Body of pancreas (tissue), 4 donors: ENCODE data around the gene CDK11B. TPM values are rescaled to one million over a fixed set of nuclear protein-coding genes. Genes with fewer than 3 reads are reported as not detected.

Experiments used
- ATAC-seq: fragments of 150-250 bp; one replicate; pipeline ENCODE4 v1.9.1; 2016
- DNase-seq, 4 donors: peaks; one replicate each; pipeline ENCODE4 v3.0.0-alpha.2; 2019
- H3K27ac ChIP-seq, 4 donors: fragments of 200-600 bp; sonication (generic); 1 replicate in 3 of 4; 2 replicates in 1 of 4; pipeline versions ENCODE4 v1.5.1 to v1.6.1; 2016 to 2019; ENCODE audit warnings: mild to moderate bottlenecking in 1 of 4, mixed read lengths in 1 of 4, moderate library complexity in 1 of 4
- H3K27me3 ChIP-seq, 2 donors: fragments of 200-600 bp; sonication (generic); one replicate each; pipeline ENCODE4 v1.6.0; 2016; ENCODE audit warnings: mild to moderate bottlenecking in 1 of 2
- H3K36me3 ChIP-seq, 2 donors: fragments of 200-600 bp; sonication (generic); replicated peaks in 1 of 2; 2 replicates each; pipeline ENCODE4 v1.5.1; 2016; ENCODE audit warnings: low read depth in 2 of 2; ENCODE audit not compliant: insufficient read depth in 1 of 2
- H3K4me1 ChIP-seq: fragments of 200-600 bp; sonication (generic); one replicate; pipeline ENCODE4 v1.6.0; 2016
- H3K4me3 ChIP-seq, 2 donors: fragments of 200-600 bp; sonication (generic); 1 replicate in 1 of 2; 2 replicates in 1 of 2; pipeline ENCODE4 v1.5.1; 2016 to 2019
- H3K9me3 ChIP-seq, 3 donors: fragments of 200-600 bp; sonication (generic); 1 replicate in 2 of 3; 2 replicates in 1 of 3; pipeline ENCODE4 v1.5.1; 2016
- CTCF ChIP-seq, 7 experiments: fragments of 450-650 bp in 4 of 7; fragments of 200-600 bp in 3 of 7; sonication (generic) in 3 of 7; IDR thresholded peaks; one replicate each; pipeline ENCODE4 v1.5.1; 2016 to 2019; ENCODE audit warnings: antibody characterized with exemption in 7 of 7
- POLR2A ChIP-seq, 3 donors: fragments of 450-650 bp; IDR thresholded peaks; one replicate each; pipeline ENCODE4 v1.6.1; 2016; ENCODE audit warnings: antibody characterized with exemption in 3 of 3, mild to moderate bottlenecking in 2 of 3
- WGBS, 2 donors: methylation state at CpG; one replicate each; pipeline ENCODE4 v1.1.5; 2017; 5-methylcytosine and 5-hydroxymethylcytosine counted together
- intact Hi-C: fragments of 100-400 bp; cut with DNase I; formaldehyde crosslinking; loops from one replicate; pipeline ENCODE4 v1.15.1; 2023
- total RNA-seq, 2 donors: library from RNA; depleted of rRNA; stranded (reverse); fragments of >200 nt; gene quantifications; one replicate each; pipeline ENCODE4 v1.1.0, GENCODE V29; 2016

The CDK11B gene
- total RNA-seq, 2 donors from 2014 or later, result 14.5 to 45.5 TPM

- H3K4me1 ChIP-seq, result peaks cover 7% of the 10 kb centered on the region
- DNase-seq (no peak), ATAC-seq (no peak)
- no peaks in the 10 kb centered on the region for H3K9me3 ChIP-seq
- H3K27ac ChIP-seq, result no peak overlapping the region
- intact Hi-C loops, result no loop called here
- peaks cover 0 to 7% of the 10 kb centered on the region in 2 donors for H3K27me3 ChIP-seq
- no peak overlapping the region for H3K4me3 ChIP-seq
- 67 to 95% methylated on average over 11 to 52 of the region's 53 CpGs for WGBS, 2 donors
- no peaks in the 10 kb centered on the region for H3K36me3 ChIP-seq
- TF ChIP-seq CTCF (IDR thresholded peaks at IDR 0.05) (no peak), POLR2A (IDR thresholded peaks at IDR 0.05) (no peak)
Observed at GRCh38 chr1:1628754-1629429, 29.9 kb downstream of the CDK11B start.

- Histone ChIP-seq H3K27ac (no peak overlapping the region), H3K27me3 (peaks cover 0 to 7% of the 10 kb centered on the region in 2 donors), H3K4me3 (no peak overlapping the region), H3K9me3 (no peaks in the 10 kb centered on the region), H3K36me3 (no peaks in the 10 kb centered on the region), H3K4me1 (peaks cover 7% of the 10 kb centered on the region)
- DNase-seq, result peak in 1 of 4 donors; percentile 10
- WGBS, 2 donors, result 94 to 96% methylated on average over 20 to 46 of the region's 53 CpGs
- no peak for TF ChIP-seq POLR2A (IDR thresholded peaks at IDR 0.05)
- TF ChIP-seq CTCF (IDR thresholded peaks at IDR 0.05), result no peak
- no peak for ATAC-seq
- intact Hi-C loops, result no loop called here
Observed at GRCh38 chr1:1627829-1628753, 30.7 kb downstream of the CDK11B start.

GRCh38 chr1:1627261-1627828 is 31.5 kb downstream of the CDK11B start:
- Histone ChIP-seq H3K27ac (no peak overlapping the region), H3K27me3 (peaks cover 0 to 7% of the 10 kb centered on the region in 2 donors), H3K4me3 (no peak overlapping the region), H3K9me3 (no peaks in the 10 kb centered on the region), H3K36me3 (no peaks in the 10 kb centered on the region), H3K4me1 (peaks cover 7% of the 10 kb centered on the region)
- DNase-seq (no peak), ATAC-seq (no peak)
- TF ChIP-seq CTCF (IDR thresholded peaks at IDR 0.05) (no peak), POLR2A (IDR thresholded peaks at IDR 0.05) (no peak)
- WGBS, 2 donors, result 78 to 90% methylated on average over 2 to 22 of the region's 37 CpGs
- intact Hi-C loops, result no loop called here

- no peak for ATAC-seq
- H3K27ac ChIP-seq, result no peak overlapping the region
- DNase-seq, result no peak
- intact Hi-C loops, result no loop called here
- no peaks in the 10 kb centered on the region for H3K36me3 ChIP-seq
- WGBS, 2 donors, result 88 to 91% methylated on average over 18 to 37 of the region's 48 CpGs
- H3K4me3 ChIP-seq, result no peak overlapping the region
- H3K4me1 ChIP-seq, result no peaks in the 10 kb centered on the region
- no peaks in the 10 kb centered on the region for H3K9me3 ChIP-seq
- TF ChIP-seq POLR2A (IDR thresholded peaks at IDR 0.05), result no peak
- TF ChIP-seq CTCF (IDR thresholded peaks at IDR 0.05), result no peak
- H3K27me3 ChIP-seq, result no peaks in the 10 kb centered on the region
Observed at GRCh38 chr1:1626207-1627141, 32.3 kb downstream of the CDK11B start.
